Neural progenitor cell (in vitro differentiated cells): ENCODE measurements around the gene ZNF497. TPM values are rescaled to one million over a fixed set of nuclear protein-coding genes. Genes with fewer than 3 reads are reported as not detected.
A peak's percentile ranks its signal among the peaks of the same experiment; 100 is the strongest.

ENCODE experiments used
- DNase-seq: peaks from one replicate; pipeline ENCODE4 v3.0.0-alpha.2; 2016; ENCODE audit warnings: low spot score
- H2AFZ ChIP-seq: fragments of 200-600 bp; sonication (generic); replicated peaks from 2 replicates; pipeline ENCODE4 v1.6.1; 2016; ENCODE audit warnings: antibody characterized with exemption
- H3F3A ChIP-seq: fragments of 200-600 bp; sonication (generic); 2 replicates; pipeline ENCODE4 v1.6.1; 2016; ENCODE audit warnings: antibody characterized with exemption, low read depth
- H3K27ac ChIP-seq: fragments of 200-600 bp; sonication (generic); 2 replicates; pipeline ENCODE4 v1.5.1; 2016; ENCODE audit warnings: mild to moderate bottlenecking
- H3K27me3 ChIP-seq: fragments of 200-600 bp; sonication (generic); 2 replicates; pipeline ENCODE4 v1.6.1; 2016; ENCODE audit warnings: mild to moderate bottlenecking, moderate library complexity
- H3K36me3 ChIP-seq: fragments of 200-600 bp; sonication (generic); 2 replicates; pipeline ENCODE4 v1.5.1; 2016
- H3K4me1 ChIP-seq: fragments of 200-600 bp; sonication (generic); 2 replicates; pipeline ENCODE4 v1.6.1; 2016; ENCODE audit warnings: mixed run types
- H3K4me2 ChIP-seq: fragments of 200-600 bp; sonication (generic); 2 replicates; pipeline ENCODE4 v1.6.1; 2016
- H3K4me3 ChIP-seq: fragments of 200-600 bp; sonication (generic); 2 replicates; pipeline ENCODE4 v1.5.1; 2016
- H3K79me2 ChIP-seq: fragments of 200-600 bp; sonication (generic); 2 replicates; pipeline ENCODE4 v1.6.1; 2016; ENCODE audit warnings: low read depth
- H3K9ac ChIP-seq: fragments of 200-600 bp; sonication (generic); 2 replicates; pipeline ENCODE4 v1.6.1; 2016
- H3K9me3 ChIP-seq: fragments of 200-600 bp; sonication (generic); 2 replicates; pipeline ENCODE4 v1.5.1; 2016; ENCODE audit warnings: low read depth
- H4K20me1 ChIP-seq: fragments of 200-600 bp; sonication (generic); 2 replicates; pipeline ENCODE4 v1.6.1; 2016; ENCODE audit warnings: low read depth
- H3K27ac Mint-ChIP-seq: 3 replicates; pipeline ENCODE4 v1.8.0; 2021; ENCODE audit warnings: mixed read lengths
- H3K27me3 Mint-ChIP-seq: 2 replicates; pipeline ENCODE4 v1.8.0; 2022; ENCODE audit warnings: low read depth, mild to moderate bottlenecking, inconsistent platforms, moderate library complexity, mixed read lengths; ENCODE audit not compliant: insufficient read depth
- H3K36me3 Mint-ChIP-seq: 3 replicates; pipeline ENCODE4 v1.8.0; 2021; ENCODE audit warnings: mixed read lengths
- H3K4me1 Mint-ChIP-seq: 3 replicates; pipeline ENCODE4 v1.8.0; 2021; ENCODE audit warnings: mixed read lengths
- H3K4me3 Mint-ChIP-seq: 3 replicates; pipeline ENCODE4 v1.8.0; 2021; ENCODE audit warnings: mild to moderate bottlenecking, moderate library complexity, mixed read lengths
- H3K9me3 Mint-ChIP-seq: 3 replicates; pipeline ENCODE4 v1.8.0; 2020; ENCODE audit warnings: mixed read lengths
- EZH2 ChIP-seq: fragments of 200-600 bp; sonication (generic); IDR thresholded peaks from 2 replicates; pipeline ENCODE4 v1.6.1; 2017; ENCODE audit warnings: antibody characterized with exemption, mild to moderate bottlenecking, moderate library complexity
- EZH2phosphoT487 ChIP-seq: fragments of 200-600 bp; sonication (generic); IDR thresholded peaks from 2 replicates; pipeline ENCODE4 v1.6.1; 2017; ENCODE audit warnings: antibody characterized with exemption
- total RNA-seq: library from RNA; depleted of rRNA; stranded (reverse); fragments of >200 nt; gene quantifications from 2 replicates; pipeline ENCODE4 v1.2.3, GENCODE V29; 2015; ENCODE audit warnings: low replicate concordance
- TF ChIP-seq, protein P1 (sequence below): fragments of 200-600 bp; sonication (generic); IDR thresholded peaks from 2 replicates; pipeline ENCODE4 v1.5.1; 2017; ENCODE audit warnings: antibody characterized with exemption, mild to moderate bottlenecking

Gene ZNF497
- total RNA-seq, 1 donor from 2014 or later = 3.7 TPM

DNA sequence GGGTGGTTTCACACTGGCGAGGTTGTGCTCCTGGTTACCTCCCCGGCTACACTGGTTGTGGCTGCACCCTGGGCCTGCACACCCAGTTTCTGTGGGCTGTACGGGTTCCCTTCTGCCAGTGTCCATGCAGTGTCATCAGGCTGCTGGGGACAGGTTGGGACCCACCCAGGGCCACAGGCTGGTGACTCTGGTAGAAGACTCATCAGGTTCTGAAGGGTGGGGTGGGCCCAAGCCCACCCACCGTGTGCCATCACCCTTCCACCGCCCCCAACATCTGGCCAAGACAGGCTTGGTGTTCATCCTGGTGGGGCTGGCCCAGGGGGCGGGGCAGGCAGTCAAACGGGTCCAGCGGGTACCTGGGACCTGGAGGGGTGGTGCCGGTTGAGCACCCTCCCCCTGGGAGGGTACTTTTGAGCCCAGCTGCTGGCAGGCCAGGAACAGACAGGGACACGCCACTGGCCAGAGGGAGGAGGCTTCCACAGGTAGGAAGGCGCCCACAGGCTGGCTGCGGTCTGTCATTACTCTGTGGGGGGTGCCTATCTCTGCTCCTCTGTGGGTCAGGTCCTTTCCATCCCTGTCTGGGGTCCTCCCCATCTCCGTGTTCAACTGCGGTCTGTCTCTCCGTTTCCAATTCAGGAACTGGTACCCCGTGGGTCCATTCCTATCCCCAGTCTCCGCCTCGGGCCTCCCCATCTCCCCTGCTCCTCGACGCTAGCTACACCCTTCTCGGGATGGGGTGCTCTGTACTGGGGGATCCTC, 32.8 kb upstream of the ZNF497 start, which contains the start of gene RNF225:
RNF225 (plus strand) TSS at position 437 of the 759 bp plus-strand sequence. CDS start 434 bp downstream, outside the sequence.
- Mint-ChIP-seq H3K27me3 (no peaks in the 10 kb centered on the region), H3K36me3 (peaks cover 29% of the 10 kb centered on the region), H3K4me3 (peak within 1 kb of the TSS; percentile 31), H3K9me3 (no peaks in the 10 kb centered on the region), H3K27ac (peak within 1 kb of the TSS; percentile 63), H3K4me1 (peaks cover 15% of the 10 kb centered on the region)
- H3F3A ChIP-seq = peaks cover 28% of the 10 kb centered on the region
- H3K79me2 ChIP-seq = peaks cover 16% of the 10 kb centered on the region
- no peak for DNase-seq
- peak within 1 kb of the TSS; percentile 76 for H2AFZ ChIP-seq
- H3K9me3 ChIP-seq = no peaks in the 10 kb centered on the region
- H3K9ac ChIP-seq = no peak within 1 kb of the TSS
- H3K4me1 ChIP-seq = no peaks in the 10 kb centered on the region
- peaks cover 23% of the 10 kb centered on the region for H3K27me3 ChIP-seq
- no peak within 1 kb of the TSS for H3K27ac ChIP-seq
- TF ChIP-seq EZH2phosphoT487 = no peak
- TF ChIP-seq, protein P1, sequence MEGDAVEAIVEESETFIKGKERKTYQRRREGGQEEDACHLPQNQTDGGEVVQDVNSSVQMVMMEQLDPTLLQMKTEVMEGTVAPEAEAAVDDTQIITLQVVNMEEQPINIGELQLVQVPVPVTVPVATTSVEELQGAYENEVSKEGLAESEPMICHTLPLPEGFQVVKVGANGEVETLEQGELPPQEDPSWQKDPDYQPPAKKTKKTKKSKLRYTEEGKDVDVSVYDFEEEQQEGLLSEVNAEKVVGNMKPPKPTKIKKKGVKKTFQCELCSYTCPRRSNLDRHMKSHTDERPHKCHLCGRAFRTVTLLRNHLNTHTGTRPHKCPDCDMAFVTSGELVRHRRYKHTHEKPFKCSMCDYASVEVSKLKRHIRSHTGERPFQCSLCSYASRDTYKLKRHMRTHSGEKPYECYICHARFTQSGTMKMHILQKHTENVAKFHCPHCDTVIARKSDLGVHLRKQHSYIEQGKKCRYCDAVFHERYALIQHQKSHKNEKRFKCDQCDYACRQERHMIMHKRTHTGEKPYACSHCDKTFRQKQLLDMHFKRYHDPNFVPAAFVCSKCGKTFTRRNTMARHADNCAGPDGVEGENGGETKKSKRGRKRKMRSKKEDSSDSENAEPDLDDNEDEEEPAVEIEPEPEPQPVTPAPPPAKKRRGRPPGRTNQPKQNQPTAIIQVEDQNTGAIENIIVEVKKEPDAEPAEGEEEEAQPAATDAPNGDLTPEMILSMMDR = no peak
- TF ChIP-seq EZH2 = no peak
- H3K36me3 ChIP-seq = no peaks in the 10 kb centered on the region
- H3K4me3 ChIP-seq = peak within 1 kb of the TSS; percentile 43
- peaks cover 7% of the 10 kb centered on the region for H4K20me1 ChIP-seq
- H3K4me2 ChIP-seq = peak within 1 kb of the TSS; percentile 78

DNA sequence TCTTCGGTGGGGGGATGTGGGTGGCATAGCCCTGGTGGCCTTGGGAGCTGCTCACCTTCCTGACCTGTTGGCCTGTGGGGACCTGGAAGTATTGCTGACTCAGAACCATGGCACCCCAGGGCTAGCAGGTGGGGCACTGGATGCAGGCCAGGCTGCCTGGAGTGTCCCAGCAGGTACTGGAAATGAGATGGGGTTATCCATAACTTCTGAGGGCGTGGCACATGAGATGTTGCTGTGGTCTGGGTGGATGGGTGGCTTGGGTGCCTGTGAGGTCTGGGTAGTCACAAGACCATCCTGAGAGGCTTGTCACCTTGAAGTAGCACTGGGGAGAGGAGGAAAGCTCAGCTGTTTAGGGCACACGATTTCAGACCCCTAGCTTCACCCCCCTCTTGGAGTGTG, 32.3 kb upstream of the ZNF497 start:
- Mint-ChIP-seq H3K4me3 (peak overlapping the region; percentile 31), H3K4me1 (peaks cover 11% of the 10 kb centered on the region), H3K36me3 (peaks cover 31% of the 10 kb centered on the region), H3K27ac (peak overlapping the region; percentile 63), H3K9me3 (no peaks in the 10 kb centered on the region), H3K27me3 (peaks cover 2% of the 10 kb centered on the region)
- Histone ChIP-seq H4K20me1 (peaks cover 7% of the 10 kb centered on the region), H3F3A (peaks cover 29% of the 10 kb centered on the region), H3K79me2 (peaks cover 20% of the 10 kb centered on the region), H3K4me2 (no peak overlapping the region), H3K27ac (no peak overlapping the region), H3K4me1 (no peaks in the 10 kb centered on the region), H3K4me3 (no peak overlapping the region), H3K9ac (no peak overlapping the region), H3K36me3 (no peaks in the 10 kb centered on the region), H3K9me3 (no peaks in the 10 kb centered on the region), H2AFZ (no peak overlapping the region), H3K27me3 (peaks cover 23% of the 10 kb centered on the region)
- DNase-seq = no peak
- TF ChIP-seq EZH2 = no peak
- no peak for TF ChIP-seq EZH2phosphoT487
- TF ChIP-seq, protein P1 = no peak

DNA sequence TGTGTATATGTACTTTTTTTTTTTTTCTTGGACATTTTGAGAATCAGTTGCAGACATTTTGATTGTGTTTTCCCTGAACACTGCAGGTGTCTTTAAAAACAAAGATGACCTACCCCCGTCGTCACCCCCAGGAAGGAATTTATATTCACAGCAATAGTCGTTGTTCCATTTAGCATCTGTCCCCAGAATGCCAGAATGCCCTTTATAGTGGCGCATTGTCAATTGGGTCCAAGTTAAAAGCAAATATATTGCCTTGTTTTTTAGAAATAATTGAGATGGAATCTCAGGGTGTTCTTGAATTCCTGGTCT, 31.1 kb upstream of the ZNF497 start:
- Histone ChIP-seq H3K9ac (no peak overlapping the region), H2AFZ (no peak overlapping the region), H3K79me2 (peaks cover 32% of the 10 kb centered on the region), H4K20me1 (peaks cover 7% of the 10 kb centered on the region), H3K4me2 (no peak overlapping the region), H3K27me3 (peaks cover 23% of the 10 kb centered on the region), H3K4me1 (no peaks in the 10 kb centered on the region), H3K27ac (no peak overlapping the region), H3K9me3 (no peaks in the 10 kb centered on the region), H3F3A (peaks cover 33% of the 10 kb centered on the region), H3K36me3 (no peaks in the 10 kb centered on the region), H3K4me3 (no peak overlapping the region)
- TF ChIP-seq, protein P1 = no peak
- TF ChIP-seq EZH2phosphoT487 = no peak
- Mint-ChIP-seq H3K9me3 (no peaks in the 10 kb centered on the region), H3K27me3 (peaks cover 5% of the 10 kb centered on the region), H3K4me1 (peaks cover 11% of the 10 kb centered on the region), H3K27ac (no peak overlapping the region), H3K4me3 (no peak overlapping the region), H3K36me3 (peaks cover 33% of the 10 kb centered on the region)
- no peak for DNase-seq
